ENCODE measurements around the gene AQP11.
"Not testable (repeated sequence)": the region's sequence is repeated elsewhere in the genome, so short reads cannot be mapped to it uniquely, and the experiment has no call there.

Gene AQP11

DNA sequence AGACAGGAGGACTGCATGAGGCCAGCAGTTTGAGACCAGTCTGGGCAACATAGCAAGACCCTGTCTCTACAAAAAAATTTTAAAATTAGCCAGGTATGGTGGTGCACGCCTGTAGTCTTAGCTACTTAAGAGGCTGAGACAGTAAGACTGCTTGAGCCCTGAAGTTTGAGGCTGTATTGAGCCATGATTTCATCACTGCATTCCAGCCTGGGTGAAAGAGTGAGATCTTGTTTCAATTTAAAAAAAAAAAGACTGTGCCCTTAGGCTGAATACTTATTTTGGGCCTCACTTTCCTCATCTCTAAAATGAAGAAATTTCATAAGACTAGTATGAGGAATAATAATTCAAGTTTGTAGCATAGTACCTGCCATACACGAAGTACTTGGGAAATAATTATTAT lies 6.9 kb downstream of the AQP11 start:
- no peak for DNase-seq

- no peak for DNase-seq
Measured at GRCh38 chr11:77598195-77598594, 8.4 kb downstream of the AQP11 start.

- DNase-seq: no peak
Measured at GRCh38 chr11:77602381-77603088, 12.8 kb downstream of the AQP11 start.

- no peak for DNase-seq
Measured at GRCh38 chr11:77604281-77604680, 14.5 kb downstream of the AQP11 start.

GRCh38 chr11:77609234-77609633 lies 19.5 kb downstream of the AQP11 start:
- DNase-seq: no peak

- no peak for DNase-seq
Measured at GRCh38 chr11:77611921-77612320, 22.2 kb downstream of the AQP11 start.

GRCh38 chr11:77617892-77618291 lies 28.1 kb downstream of the AQP11 start:
- DNase-seq: no peak

DNA sequence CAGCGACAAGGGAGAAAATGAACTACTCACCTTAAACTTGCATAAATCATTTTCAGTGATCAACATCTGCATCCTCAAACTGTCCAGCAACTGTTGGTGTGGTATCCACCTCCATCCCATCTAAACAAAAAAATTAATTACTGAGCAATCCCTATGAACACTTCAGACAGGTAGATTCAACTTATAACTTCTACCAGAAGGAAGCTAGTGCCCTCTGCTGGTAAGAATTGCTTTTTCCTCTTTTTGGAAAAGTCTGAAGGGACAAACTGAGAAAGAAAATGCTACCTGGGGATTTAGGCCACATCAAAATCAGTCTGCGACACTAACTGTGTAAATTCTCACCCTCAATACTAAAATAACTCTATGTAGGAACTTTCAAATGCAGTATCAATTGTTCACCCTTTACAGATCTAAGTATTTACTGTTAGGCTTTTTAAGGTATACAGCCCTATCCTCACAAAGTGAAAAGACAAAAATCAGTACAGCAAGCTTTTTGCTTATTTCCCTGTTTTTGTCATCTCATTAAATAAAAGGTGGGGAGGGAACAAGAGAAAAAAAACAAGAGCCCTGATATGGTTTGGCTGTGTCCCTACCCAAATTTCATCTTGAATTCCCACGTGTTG lies 29.9 kb downstream of the AQP11 start:
- DNase-seq: peak; percentile 4 to 36

DNA sequence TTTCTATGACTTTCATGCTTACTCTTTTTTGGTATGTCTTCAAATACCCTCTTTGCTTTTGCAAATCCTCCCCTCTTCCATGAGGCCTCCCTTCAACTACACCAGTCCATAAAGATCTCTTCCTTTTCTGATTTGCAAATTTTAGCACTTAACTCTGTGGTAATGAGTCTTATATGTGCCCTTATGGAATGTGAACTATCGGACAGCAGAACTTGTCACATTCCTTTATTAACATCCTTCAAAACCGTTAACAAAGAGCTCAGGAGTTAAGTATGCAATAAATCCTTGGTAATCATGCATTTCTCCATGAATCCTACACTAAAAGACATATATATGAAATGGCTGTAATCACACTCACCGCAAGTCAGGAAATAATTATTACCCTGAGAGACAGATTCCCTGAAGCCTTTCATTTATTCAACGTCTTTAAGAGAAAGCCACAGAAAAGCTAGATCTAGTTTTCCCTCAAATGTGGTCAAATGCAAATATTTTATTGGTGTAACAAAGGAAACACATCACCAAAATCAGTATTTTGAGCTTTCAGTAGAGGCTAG lies 40.5 kb downstream of the AQP11 start:
- no peak for DNase-seq

GRCh38 chr11:77633926-77634325 lies 44.2 kb downstream of the AQP11 start:
- not testable (repeated sequence) for DNase-seq

DNA sequence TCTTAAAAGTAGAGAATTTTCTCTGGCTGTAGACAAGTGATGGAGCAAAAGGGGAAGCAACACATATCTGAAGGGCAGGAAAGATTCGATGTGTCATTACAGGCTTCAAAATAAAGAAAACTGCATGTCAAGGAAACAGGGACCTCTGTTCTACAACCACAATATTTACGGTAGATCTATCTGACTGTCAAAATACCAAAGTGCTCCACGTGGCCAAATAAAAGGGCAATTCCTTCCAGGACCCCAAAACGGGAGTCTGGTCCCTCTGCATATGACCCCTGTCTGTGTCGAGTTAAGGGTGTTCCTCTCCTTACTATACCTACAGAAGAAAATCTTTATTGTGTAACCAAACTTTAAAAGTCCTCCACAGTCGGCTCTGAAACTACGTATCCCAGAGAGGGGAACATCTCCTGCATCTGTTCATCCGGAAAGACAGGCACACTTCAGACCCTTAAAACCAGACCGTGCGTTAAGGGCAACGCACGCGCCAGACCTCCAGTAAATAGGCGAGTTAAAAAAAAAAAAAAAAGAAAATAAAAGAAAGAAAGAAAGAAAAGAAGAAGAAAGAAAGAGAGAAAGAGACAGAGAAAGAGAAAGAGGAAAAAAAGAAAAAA lies 47.1 kb downstream of the AQP11 start:
- no peak for DNase-seq

GRCh38 chr11:77637345-77638165 lies 47.8 kb downstream of the AQP11 start, which contains the start of gene CLNS1A:
TSS of gene CLNS1A (minus strand) at chr11:77637794. CDS start at chr11:77637714, 80 bp downstream.
- DNase-seq: peak; percentile 78 to 83

GRCh38 chr11:77642228-77642627 lies 52.5 kb downstream of the AQP11 start:
- DNase-seq: no peak

DNA sequence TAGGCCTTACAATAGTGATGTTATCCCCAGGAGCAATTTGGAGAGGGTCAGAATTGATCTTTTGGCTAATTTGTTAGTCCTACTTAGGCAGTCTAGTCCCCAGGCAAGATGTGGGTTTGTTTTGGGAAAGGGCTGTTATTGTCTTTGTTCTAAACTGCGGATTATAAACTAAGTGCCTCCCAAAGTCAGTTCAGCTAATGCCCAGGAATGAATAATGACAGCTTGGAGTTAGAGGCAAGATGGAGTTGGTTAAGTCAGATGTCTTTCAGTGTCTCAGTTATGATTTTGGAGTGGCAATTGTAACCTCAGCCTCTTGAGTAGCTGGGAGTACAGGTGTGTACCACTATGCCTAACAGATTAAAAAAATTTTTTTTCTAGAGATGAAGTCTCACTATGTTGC lies 55.1 kb downstream of the AQP11 start:
- DNase-seq: no peak

- no peak for DNase-seq
Measured at GRCh38 chr11:77647654-77648305, 58.0 kb downstream of the AQP11 start.

- DNase-seq: no peak
Measured at GRCh38 chr11:77650123-77650522, 60.4 kb downstream of the AQP11 start.

- DNase-seq: no peak
Measured at GRCh38 chr11:77654770-77655434, 65.1 kb downstream of the AQP11 start.

- no peak for DNase-seq
Measured at GRCh38 chr11:77656362-77656761, 66.6 kb downstream of the AQP11 start.

GRCh38 chr11:77658213-77659013 lies 68.7 kb downstream of the AQP11 start:
- no peak for DNase-seq

Data from NCI-H1930 (cell line).